Measurements from ENCODE around the gene CA12. TPM values are rescaled to one million over a fixed set of nuclear protein-coding genes. Genes with fewer than 3 reads are reported as not detected.
A peak's percentile ranks its signal among the peaks of the same experiment; 100 is the strongest.

CA12 gene
- total and polyA plus RNA-seq, 9 of the 15 experiments (the other 6 are each of a cell fraction or from before 2014, with no cell fraction given), result 0.01 to 0.78 (median 0.15) TPM; not detected in 1

DNA sequence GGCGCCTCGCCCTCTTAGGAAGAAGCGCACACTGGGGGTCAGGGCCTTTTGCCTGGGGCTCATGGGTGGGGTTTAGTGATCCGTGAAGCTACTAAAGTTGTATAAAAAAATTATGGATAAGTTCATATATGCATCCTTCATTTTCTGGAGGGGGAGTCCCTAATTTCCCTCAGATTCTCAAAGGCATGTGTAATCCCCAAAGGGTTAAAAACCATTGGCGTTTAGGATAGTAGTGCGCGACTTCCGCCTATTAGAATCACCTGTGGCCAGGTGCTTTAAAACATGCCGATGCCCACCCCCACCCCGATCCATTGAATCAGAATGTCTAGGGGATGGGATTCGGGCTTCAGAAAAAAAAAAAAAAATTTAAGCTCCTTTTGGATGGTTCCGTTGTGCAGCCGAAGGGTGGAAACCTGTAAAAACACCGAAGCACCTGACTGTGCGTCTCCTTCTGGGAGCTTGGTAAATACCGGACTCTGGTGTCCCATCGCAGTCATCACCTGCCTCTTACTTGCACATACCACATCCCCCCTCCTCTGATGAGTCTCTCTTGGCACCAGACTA is 103.7 kb downstream of the CA12 start:
- no peaks in the 10 kb centered on the region for H4K20me1 ChIP-seq (replicated peaks; ENCODE audit: control insufficient read depth, insufficient read depth, low read length)
- intact Hi-C loops (cut with micrococcal nuclease), result loop anchor here (2.0 to 5.0 kb wide), 2 partner anchors 86 to 121 kb away; partner anchors contain the start of gene RPS27L
- H2AFZ ChIP-seq (ENCODE audit: low read depth, low read length), result peak overlapping the region; percentile 95
- peak overlapping the region; percentile 72 for H3K4me2 ChIP-seq (ENCODE audit: insufficient read depth, low read length)
- no peak for FAIRE-seq
- no peaks in the 10 kb centered on the region for H3K9me1 ChIP-seq (ENCODE audit: control insufficient read depth, insufficient read depth, low read length)
- 52% methylated on average over 14 of the region's 17 CpGs for WGBS (ENCODE audit: insufficient coverage, low coverage, missing lambda C conversion rate)
- H3K79me2 ChIP-seq (ENCODE audit: control insufficient read depth, insufficient read depth, low read length), result no peaks in the 10 kb centered on the region
- H3K36me3 ChIP-seq (ENCODE audit: control insufficient read depth, insufficient read depth, low read length), result 0 out of 3 replicates have a peak, but pooled peaks cover 3% of the 10 kb centered on the region
- H3K4me3 ChIP-seq, result peak overlapping the region; percentile 65
- no peaks in the 10 kb centered on the region for H3K9me3 ChIP-seq (replicated peaks; ENCODE audit: control insufficient read depth, insufficient read depth, low read depth, low read length)
- CTCF ChIA-PET (ENCODE audit: low intra/inter-chr PET ratio), result no interaction called here
- peaks cover 12 to 18% of the 10 kb centered on the region in 2 experiments; a peak in 4 of 5 replicates for H3K4me1 ChIP-seq (replicated peaks in 1 of 2; ENCODE audit: control insufficient read depth in 2 of 2, insufficient read depth in 2 of 2, low read length in 2 of 2)
- H3K27ac ChIP-seq (ENCODE audit: extremely low read depth, low read depth, low read length), result peak overlapping the region; percentile 76; the same call in 2 of the 3 replicates
- in situ Hi-C loops (cut with MboI), result loop anchor here (25.0 kb wide), 1 partner anchor 784 kb away; no protein-coding TSS in a partner anchor
- POLR2A ChIA-PET, result interaction anchor here (0.5 to 1.4 kb wide), 6 partner anchors 10 to 746 kb away, joined by 3 to 6 read pairs (median 3); partner anchors contain the start of gene USP3
- no peaks in the 10 kb centered on the region for H3K27me3 ChIP-seq (ENCODE audit: control insufficient read depth in 2 of 2, insufficient read depth in 2 of 2, low read length in 2 of 2)
- no peak for ATAC-seq
- peak overlapping the region; percentile 75 to 94 for H3K9ac ChIP-seq (ENCODE audit: insufficient read depth in 1 of 2, low read depth in 2 of 2, low read length in 2 of 2)
- TF ChIP-seq ZBTB7A (IDR thresholded peaks at IDR 0.05; ENCODE audit: borderline replicate concordance, control insufficient read depth, low read depth, low read length) (no peak), ZNF140 (CRISPR knock-in tag; IDR thresholded peaks at IDR 0.05) (no peak), MYC (IDR thresholded peaks at IDR 0.05; ENCODE audit: low read depth, low read length) (no peak), MYC (CRISPR knock-in tag; IDR thresholded peaks at IDR 0.05; ENCODE audit: borderline replicate concordance, low read depth) (0 out of 2 replicates have a peak, but pooled peaks have one; percentile 6), CXXC5 (CRISPR knock-in tag; IDR thresholded peaks at IDR 0.05) (0 out of 2 replicates have a peak, but pooled peaks have one; percentile 8), FOXP1 (CRISPR knock-in tag; IDR thresholded peaks at IDR 0.05) (peak; percentile 55; the same call in 1 of the 2 replicates), PHF20 (IDR thresholded peaks at IDR 0.05; ENCODE audit: partially characterized antibody) (peak; percentile 2), SP1 (CRISPR knock-in tag; IDR thresholded peaks at IDR 0.05) (0 out of 2 replicates have a peak, but pooled peaks have one; percentile 6), ZKSCAN1 (IDR thresholded peaks at IDR 0.05; ENCODE audit: low read depth, low read length) (0 out of 2 replicates have a peak, but pooled peaks have one; percentile 17), MTA3 (IDR thresholded peaks at IDR 0.05; ENCODE audit: borderline replicate concordance) (0 out of 2 replicates have a peak, but pooled peaks have one; percentile 1)
- TF ChIP-seq, protein P1, sequence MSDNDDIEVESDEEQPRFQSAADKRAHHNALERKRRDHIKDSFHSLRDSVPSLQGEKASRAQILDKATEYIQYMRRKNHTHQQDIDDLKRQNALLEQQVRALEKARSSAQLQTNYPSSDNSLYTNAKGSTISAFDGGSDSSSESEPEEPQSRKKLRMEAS (CRISPR knock-in tag; IDR thresholded peaks at IDR 0.05), result 0 out of 2 replicates have a peak, but pooled peaks have one; percentile 13
- TF ChIP-seq, protein P2, sequence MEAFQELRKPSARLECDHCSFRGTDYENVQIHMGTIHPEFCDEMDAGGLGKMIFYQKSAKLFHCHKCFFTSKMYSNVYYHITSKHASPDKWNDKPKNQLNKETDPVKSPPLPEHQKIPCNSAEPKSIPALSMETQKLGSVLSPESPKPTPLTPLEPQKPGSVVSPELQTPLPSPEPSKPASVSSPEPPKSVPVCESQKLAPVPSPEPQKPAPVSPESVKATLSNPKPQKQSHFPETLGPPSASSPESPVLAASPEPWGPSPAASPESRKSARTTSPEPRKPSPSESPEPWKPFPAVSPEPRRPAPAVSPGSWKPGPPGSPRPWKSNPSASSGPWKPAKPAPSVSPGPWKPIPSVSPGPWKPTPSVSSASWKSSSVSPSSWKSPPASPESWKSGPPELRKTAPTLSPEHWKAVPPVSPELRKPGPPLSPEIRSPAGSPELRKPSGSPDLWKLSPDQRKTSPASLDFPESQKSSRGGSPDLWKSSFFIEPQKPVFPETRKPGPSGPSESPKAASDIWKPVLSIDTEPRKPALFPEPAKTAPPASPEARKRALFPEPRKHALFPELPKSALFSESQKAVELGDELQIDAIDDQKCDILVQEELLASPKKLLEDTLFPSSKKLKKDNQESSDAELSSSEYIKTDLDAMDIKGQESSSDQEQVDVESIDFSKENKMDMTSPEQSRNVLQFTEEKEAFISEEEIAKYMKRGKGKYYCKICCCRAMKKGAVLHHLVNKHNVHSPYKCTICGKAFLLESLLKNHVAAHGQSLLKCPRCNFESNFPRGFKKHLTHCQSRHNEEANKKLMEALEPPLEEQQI (IDR thresholded peaks at IDR 0.05), result no peak
- DNase-seq (ENCODE audit: extremely low read depth in 1 of 4, low spot score in 3 of 4), result peak in 1 of 4 experiments; percentile 16
- TSS peak; percentile 61 for BruUV-seq (replicated peaks)
